Loucy (cell line): Measurements from ENCODE around the gene NRIP3.

Experiments
- CTCF ChIP-seq: fragments of 200-600 bp; sonication (generic); conservative IDR thresholded peaks from 2 replicates; pipeline ENCODE4 v1.5.1; 2014; ENCODE audit warnings: mild to moderate bottlenecking, antibody characterized with exemption, low read length
- EZH2phosphoT487 ChIP-seq: fragments of 200-600 bp; IDR thresholded peaks from 2 replicates; pipeline ENCODE4 v1.6.1; 2018; ENCODE audit warnings: antibody characterized with exemption, mild to moderate bottlenecking, moderate library complexity, borderline replicate concordance

GRCh38 chr11:9013373-9013772 lies 9.6 kb upstream of the NRIP3 start:
- no peak for TF ChIP-seq CTCF
- no peak for TF ChIP-seq EZH2phosphoT487
